ENCODE measurements around the gene GALNT8. TPM values are rescaled to one million over a fixed set of nuclear protein-coding genes. Genes with fewer than 3 reads are reported as not detected.
"Not testable (repeated sequence)": the region's sequence is repeated elsewhere in the genome, so short reads cannot be mapped to it uniquely, and the experiment has no call there.

The GALNT8 gene
- total RNA-seq, 1 donor from 2014 or later: 0.05 TPM

- DNase-seq (ENCODE audit: low read depth): no peak
Measured at GRCh38 chr12:4744709-4745108, 24.5 kb downstream of the GALNT8 start.

GRCh38 chr12:4745249-4745648 lies 25.0 kb downstream of the GALNT8 start:
- DNase-seq (ENCODE audit: low read depth): no peak

- not testable (repeated sequence) for DNase-seq (ENCODE audit: low read depth)
Measured at GRCh38 chr12:4751654-4752053, 31.5 kb downstream of the GALNT8 start.

GRCh38 chr12:4762773-4763172 lies 42.6 kb downstream of the GALNT8 start:
- DNase-seq (ENCODE audit: low read depth): no peak

GRCh38 chr12:4763549-4763948 lies 43.3 kb downstream of the GALNT8 start:
- peak; percentile 2 for DNase-seq (ENCODE audit: low read depth)

- DNase-seq (ENCODE audit: low read depth): no peak
Measured at GRCh38 chr12:4766445-4766844, 46.2 kb downstream of the GALNT8 start.

- no peak for DNase-seq (ENCODE audit: low read depth)
Measured at GRCh38 chr12:4767186-4767585, 47.0 kb downstream of the GALNT8 start.

- no peak for DNase-seq (ENCODE audit: low read depth)
Measured at GRCh38 chr12:4768341-4768740, 48.1 kb downstream of the GALNT8 start.

GRCh38 chr12:4769073-4769472 lies 48.9 kb downstream of the GALNT8 start:
- no peak for DNase-seq (ENCODE audit: low read depth)

- no peak for DNase-seq (ENCODE audit: low read depth)
Measured at GRCh38 chr12:4771172-4771959, 51.2 kb downstream of the GALNT8 start.

GRCh38 chr12:4771960-4772566 lies 51.9 kb downstream of the GALNT8 start:
- DNase-seq (ENCODE audit: low read depth): no peak

- no peak for DNase-seq (ENCODE audit: low read depth)
Measured at GRCh38 chr12:4775936-4776335, 55.7 kb downstream of the GALNT8 start.

GRCh38 chr12:4779749-4780148 lies 59.5 kb downstream of the GALNT8 start:
- DNase-seq (ENCODE audit: low read depth): no peak

- DNase-seq (ENCODE audit: low read depth): no peak
Measured at GRCh38 chr12:4780641-4781611, 60.7 kb downstream of the GALNT8 start.

GRCh38 chr12:4784404-4785054 lies 64.3 kb downstream of the GALNT8 start:
- DNase-seq (ENCODE audit: low read depth): no peak

- DNase-seq (ENCODE audit: low read depth): no peak
Measured at GRCh38 chr12:4786795-4787194, 66.6 kb downstream of the GALNT8 start.

GRCh38 chr12:4787965-4788364 lies 67.8 kb downstream of the GALNT8 start:
- DNase-seq (ENCODE audit: low read depth): no peak

GRCh38 chr12:4789776-4790175 lies 69.6 kb downstream of the GALNT8 start:
- DNase-seq (ENCODE audit: low read depth): no peak

- DNase-seq (ENCODE audit: low read depth): no peak
Measured at GRCh38 chr12:4791497-4791896, 71.3 kb downstream of the GALNT8 start.

- DNase-seq (ENCODE audit: low read depth): no peak
Measured at GRCh38 chr12:4794491-4794890, 74.3 kb downstream of the GALNT8 start.

- DNase-seq (ENCODE audit: low read depth): no peak
Measured at GRCh38 chr12:4796216-4796615, 76.0 kb downstream of the GALNT8 start.

All from renal cortical epithelial cell (primary cell).